HG02885 (cell line): Measurements from ENCODE around the gene COX19.
A peak's percentile ranks its signal among the peaks of the same experiment; 100 is the strongest.
"Not testable (repeated sequence)": the region's sequence is repeated elsewhere in the genome, so short reads cannot be mapped to it uniquely, and the experiment has no call there.

ENCODE experiments used
- ATAC-seq: cut with Tn5 transposase; IDR thresholded peaks from one replicate; pipeline ENCODE4 v1.9.1; 2021; ENCODE audit warnings: mild to moderate bottlenecking; ENCODE audit not compliant: unreplicated experiment, poor library complexity

The COX19 gene

DNA sequence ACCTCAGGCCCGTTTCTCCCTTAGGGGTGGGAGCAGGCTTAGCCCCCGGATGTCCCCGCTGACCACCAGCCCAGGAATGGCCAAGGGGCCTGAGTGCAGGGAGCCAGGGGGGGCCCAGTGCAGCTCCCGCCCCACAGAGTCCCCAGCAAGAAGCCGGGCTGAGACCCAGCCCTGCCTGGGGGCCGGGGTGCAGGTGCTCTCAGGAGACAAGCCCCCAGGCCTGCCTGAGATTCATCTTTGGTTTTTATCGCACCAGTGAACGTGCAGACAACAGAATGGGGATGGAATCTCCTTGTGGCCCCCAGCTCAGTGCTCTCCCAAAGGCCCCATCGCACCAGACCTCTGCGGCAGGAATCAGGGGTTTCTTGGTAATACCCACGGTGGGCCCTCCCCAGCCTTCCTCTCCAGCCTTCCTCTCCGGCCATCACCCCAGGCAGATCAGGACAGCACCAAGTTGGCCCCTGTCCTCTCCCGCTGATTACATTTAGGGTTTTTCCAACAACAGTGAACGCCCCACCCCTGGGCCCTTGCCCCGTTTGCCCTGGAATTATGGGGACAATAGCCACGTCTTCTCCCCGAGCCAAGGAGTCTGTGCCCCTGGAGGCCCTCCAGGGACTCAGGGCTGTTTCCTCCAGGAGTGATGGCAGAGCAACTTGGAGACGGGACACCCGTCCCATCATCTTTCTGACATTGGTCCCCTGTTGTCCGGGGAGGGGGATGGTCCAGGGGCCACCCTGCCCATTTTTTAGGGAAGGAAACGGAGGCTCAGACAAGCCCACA lies 43.3 kb downstream of the COX19 start:
- ATAC-seq: no peak

DNA sequence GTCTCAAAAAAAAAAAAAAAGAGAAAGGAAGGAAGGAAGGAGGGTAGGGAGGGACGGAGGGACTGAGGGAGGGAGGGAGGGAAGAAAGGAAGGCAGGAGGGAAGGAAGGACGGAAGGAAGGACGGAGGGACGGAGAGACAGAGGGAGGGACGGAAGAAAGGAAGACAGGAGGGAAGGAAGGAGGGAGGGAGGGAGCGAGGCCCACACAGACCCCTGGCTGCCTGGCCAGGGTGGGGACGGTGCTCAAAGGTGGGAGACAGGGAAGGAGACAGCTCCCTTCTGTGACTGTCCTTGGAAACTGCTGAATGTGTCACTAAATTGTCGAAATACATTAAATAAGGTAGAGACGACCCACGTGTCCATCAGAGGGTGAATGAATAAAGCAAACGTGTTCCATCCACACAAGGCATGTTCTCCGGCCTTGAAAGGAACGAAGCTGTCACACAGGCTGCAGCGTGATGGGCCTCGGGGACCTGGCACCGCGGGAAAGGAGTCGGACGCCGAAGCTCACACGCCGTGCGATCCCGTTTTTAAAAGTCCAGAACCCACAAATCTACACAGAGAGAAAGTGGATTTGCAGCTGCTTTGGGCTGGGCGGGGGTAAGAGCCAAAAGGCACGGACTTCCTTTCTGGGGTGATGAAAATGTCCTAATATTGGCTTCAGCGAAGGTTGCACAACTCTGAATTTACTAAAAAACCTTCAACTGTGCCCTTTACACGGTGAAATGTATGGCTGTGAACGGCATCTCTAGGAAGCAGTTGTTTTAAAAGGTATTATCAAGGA lies 44.2 kb downstream of the COX19 start:
- no peak for ATAC-seq

GRCh38 chr7:929311-929711 lies 46.0 kb downstream of the COX19 start:
- no peak for ATAC-seq

DNA sequence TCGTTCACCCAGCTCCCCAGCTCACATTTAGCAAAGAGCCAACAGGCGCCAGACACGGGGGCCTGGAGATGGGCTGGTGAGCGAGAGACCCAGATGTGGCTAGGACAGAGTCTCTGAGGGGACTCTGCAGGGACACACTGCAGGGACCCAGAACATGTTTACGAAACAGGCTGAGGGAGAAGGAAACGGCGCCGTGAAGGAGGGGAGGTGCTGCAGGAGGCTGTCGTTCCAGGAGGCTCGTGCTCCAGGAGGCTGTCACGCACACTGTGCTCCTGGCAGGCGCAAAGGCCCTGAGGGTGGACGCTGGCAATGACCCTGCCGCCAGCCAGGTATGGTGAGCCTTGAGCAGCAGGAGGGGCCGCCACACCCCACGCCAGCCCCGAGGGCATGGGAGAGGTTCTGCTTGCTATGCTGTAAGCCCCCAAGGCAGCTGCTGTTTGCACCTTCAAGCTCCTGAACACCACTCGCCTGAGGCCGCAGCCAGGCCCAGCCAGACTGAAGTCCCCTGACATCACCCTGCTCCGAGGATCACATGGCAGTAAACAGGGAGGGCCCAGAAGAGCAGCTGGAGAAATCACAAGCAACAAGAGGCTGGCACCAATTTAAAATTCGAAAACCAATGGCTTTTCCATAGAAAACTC lies 48.2 kb downstream of the COX19 start:
- ATAC-seq: no peak

DNA sequence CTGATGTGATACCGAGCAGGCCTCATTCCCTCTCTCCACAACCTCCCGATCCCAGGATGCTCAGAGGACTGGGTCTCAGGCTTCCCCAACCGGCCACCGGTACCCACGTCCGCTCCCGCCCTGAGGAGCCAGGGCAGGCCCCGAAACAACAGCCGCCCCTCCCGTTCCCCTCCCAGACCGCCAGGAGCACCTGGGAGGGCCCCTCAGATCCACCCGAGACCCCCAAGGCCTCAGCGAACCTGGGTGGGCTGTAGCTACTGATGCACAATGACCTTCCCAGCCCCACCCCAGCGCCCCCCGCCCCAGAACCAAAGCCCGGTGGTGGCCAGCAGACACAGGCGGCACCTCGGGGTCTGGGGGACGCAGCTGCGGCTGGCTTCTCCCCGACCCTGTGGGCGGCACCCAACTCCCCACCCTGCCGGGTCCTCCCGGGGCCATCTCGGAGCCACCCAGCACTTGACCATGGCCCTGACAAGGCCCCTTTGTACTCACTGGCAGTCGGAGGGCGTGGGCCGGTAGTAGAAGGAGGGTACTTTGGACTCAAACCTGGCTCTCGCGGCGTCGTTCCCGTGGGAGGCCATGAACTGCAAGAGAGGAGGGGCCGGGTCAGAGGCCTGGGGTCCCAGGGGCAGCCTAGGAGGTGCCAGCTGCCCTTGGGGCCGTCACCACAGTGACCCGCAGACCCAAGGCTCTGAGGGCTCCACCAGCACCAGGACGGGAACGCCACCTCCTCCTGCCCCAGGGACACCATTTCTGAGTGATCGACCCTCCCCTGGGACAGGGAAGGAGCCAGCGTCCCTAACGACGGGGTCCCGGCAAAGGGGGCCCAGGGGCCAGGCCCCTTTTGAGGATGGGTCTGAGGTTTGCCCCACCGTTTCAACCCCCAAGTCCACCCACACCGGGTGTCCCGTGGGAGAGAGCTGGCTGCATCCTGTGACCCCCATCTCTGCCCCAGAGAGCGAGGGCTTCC lies 49.0 kb downstream of the COX19 start:
- ATAC-seq: no peak

GRCh38 chr7:925601-926000 lies 49.7 kb downstream of the COX19 start:
- no peak for ATAC-seq

DNA sequence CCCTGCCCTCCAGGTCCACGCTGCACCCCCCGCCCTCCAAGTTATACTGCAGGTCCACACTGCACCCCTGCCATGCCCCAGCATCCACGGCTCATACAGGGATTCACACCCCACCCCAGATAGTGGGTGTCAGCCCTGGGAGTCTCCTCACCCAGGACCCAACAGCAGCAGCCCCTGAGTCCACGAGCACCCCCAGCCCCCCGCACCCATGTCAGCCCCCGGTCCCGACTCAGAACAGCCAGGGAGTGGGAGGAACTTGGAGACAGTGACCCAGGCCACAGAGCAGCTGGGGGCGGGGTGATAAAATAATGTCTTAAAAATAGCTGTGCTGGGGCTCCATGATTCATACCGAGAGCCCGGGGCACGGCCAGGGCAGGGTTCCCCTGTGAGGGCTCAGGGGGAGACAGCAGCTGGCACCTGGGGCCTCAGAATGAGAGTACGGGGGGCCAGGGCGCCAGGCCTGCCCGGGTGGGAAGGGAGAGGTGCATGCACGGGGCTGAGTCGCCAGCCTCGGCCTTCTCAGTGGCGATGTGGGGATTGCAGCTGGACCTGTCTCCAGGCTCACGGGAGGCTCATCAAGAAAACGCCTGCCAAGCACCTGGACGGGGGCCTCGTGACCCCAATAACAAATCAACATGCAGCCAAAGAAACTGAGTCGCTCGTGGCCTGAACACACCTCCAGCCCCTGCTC lies 50.7 kb downstream of the COX19 start:
- ATAC-seq: peak; percentile 53

DNA sequence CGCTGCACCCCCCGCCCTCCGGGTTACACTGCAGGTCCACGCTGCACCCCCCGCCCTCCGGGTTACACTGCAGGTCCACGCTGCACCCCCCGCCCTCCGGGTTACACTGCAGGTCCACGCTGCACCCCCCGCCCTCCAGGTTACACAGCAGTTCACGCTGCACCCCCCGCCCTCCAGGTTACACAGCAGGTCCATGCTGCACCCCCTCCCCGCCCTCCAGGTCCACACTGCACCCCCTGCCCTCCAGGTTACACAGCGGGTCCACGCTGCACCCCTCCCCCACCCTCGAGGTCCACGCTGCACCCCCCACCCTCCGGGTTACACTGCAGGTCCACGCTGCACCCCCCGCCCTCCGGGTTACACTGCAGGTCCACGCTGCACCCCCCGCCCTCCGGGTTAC lies 51.3 kb downstream of the COX19 start:
- ATAC-seq: not testable (repeated sequence)

GRCh38 chr7:923108-924041 lies 52.0 kb downstream of the COX19 start:
- peak; percentile 83 for ATAC-seq

DNA sequence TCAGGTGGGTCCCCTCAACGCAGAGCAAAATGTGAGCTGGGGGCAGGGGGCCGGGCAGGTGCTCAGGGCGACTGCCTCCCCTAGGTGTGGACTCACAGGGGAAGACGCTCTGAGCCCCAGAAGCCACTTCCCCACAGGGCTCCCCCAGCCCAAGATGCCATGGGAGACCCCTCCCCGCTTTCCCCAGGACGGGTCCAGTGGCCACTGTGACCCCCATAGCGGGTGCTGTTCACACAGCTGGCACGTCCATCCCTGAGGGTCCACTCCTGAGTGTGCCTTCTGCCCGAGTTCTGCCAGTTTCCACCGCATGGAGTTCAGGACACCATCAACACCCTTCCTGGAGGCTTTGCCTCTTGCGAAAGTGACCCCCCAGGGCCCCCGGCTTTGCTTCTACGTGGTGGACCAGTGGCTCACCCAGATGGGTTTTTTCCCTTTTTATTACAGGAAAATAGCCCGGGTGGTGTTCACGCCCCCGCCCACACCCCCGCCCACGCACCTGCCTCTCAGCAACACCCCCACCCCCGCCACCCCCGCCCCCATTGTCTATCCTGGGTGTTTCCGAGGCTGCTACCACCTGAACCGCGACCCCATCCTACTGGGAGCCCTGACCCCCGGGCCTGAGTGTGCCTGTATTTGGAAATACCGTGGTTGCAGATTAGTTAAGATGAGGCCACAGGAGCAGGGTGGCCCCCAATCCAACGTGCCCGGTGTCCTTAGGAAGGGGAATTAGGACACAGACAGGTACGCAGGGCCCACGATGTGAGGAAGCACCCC lies 52.8 kb downstream of the COX19 start:
- peak; percentile 3 for ATAC-seq

GRCh38 chr7:921581-922333 lies 53.6 kb downstream of the COX19 start:
- ATAC-seq: no peak

DNA sequence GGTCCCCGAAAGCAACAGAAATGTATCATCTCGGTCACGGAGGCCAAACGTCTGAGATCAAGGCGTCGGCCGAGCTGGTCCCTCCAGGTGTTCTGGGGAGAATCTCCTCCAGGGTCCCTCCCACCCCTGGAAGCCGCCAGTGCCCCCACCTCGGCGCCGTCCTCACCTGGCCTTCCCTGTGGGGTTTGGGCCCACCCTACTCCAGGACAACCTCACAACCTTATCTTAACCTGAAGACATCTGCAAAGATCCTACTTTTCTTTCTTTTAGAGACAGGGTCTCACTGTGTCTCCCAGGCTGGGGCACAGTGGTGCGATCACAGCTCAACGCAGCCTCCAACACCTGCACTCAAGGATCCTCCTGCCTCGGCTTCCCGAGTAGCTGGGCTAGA lies 54.3 kb downstream of the COX19 start:
- ATAC-seq: no peak

DNA sequence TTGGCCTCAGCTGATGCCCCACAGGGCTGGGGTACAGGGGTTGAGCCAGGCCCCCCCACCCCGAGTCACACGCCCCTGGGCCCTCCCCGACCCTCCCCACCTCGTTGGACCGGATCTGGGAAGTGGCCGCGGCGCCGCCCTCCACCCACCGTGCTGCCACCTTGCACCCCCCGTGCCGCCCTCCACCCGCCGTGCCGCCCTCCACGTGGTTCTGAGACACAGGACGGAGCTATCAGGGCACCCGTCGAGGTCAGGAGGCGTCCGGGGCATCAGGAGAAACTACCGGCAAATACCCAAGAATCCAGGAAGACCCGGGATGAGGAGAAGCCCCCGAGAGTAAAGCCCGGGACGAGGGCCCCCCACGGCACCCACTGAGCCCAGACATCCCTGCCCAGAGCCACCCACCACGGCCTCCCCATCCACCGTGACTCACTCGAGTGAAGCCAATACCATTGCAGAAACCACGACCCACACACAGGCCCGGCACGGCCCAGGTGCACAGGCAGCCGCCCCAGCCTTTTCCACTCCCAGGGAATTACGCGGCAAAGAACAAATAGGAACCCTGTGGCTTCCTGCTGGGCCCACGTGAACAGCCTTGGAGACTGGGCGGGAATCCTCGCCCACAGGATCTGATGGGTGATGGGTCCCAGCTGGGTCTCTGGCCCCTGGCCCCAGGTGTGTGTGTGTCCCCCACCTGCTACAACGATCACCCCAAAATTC lies 54.8 kb downstream of the COX19 start:
- ATAC-seq: no peak

GRCh38 chr7:919924-920341 lies 55.4 kb downstream of the COX19 start:
- no peak for ATAC-seq

DNA sequence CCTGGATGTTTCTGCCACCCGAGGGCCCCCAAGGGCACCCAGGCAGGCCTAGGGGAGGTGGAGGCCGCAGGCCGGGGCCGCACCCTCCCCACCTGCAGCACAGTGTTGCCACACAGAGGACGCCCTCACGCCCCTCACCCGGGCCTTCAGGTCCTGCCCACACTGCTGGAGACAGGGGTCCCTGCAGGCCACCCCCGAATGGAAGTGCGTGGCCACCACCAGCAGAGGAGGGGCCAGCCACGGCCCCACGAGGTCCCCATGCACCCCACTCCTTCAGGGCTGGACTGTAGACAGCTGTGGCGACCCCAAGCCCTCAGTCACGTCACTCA lies 56.3 kb downstream of the COX19 start:
- no peak for ATAC-seq

- no peak for ATAC-seq
These were observed 56.8 kb downstream of the COX19 start for GRCh38 chr7:918441-919113.
